H54 (cell line): ENCODE data around the gene CDIPT.
"Not testable (repeated sequence)": the region's sequence is repeated elsewhere in the genome, so short reads cannot be mapped to it uniquely, and the experiment has no call there.

Experiments
- DNase-seq: peaks from one replicate; pipeline ENCODE4 v3.0.0; 2011; ENCODE audit warnings: low spot score, mixed read lengths; ENCODE audit not compliant: insufficient read length
- FAIRE-seq: peaks from 3 replicates; lab custom pipeline; 2011; peaks lifted over from hg19 to GRCh38; lab: Jason Lieb, UNC
- POLR2A ChIP-seq: IDR thresholded peaks from 2 replicates; pipeline ENCODE4 v1.6.1; 2011; ENCODE audit warnings: low read depth, mild to moderate bottlenecking, low read length

The CDIPT gene

DNA sequence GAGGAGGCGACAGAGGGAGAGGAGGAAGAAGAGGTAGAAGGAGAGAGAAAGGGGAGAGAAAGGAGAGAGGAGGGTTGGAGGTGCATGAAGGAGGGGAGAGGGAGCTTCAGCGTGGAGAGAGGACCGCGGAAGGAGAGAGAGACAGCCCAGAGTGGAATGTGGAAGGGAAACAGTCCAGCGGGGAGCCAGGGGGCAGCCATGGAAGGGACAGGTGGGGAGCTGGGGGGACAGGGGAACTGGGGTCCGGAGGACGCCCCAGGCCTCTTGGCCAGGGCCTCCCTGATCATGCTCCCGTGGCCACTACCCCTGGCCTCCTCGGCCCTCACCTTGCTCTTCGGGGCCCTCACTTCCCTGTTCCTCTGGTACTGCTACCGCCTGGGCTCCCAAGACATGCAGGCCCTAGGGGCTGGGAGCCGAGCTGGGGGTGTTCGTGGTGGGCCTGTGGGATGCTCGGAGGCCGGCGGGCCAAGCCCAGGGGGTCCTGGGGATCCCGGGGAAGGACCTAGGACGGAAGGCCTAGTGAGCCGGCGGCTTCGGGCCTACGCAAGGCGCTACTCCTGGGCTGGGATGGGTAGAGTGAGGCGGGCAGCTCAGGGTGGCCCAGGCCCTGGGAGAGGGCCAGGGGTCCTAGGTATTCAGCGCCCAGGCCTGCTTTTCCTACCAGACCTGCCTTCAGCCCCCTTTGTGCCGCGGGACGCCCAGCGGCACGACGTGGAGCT lies 38.0 kb upstream of the CDIPT start:
- FAIRE-seq (no peak), DNase-seq (no peak)
- no peak for TF ChIP-seq POLR2A

DNA sequence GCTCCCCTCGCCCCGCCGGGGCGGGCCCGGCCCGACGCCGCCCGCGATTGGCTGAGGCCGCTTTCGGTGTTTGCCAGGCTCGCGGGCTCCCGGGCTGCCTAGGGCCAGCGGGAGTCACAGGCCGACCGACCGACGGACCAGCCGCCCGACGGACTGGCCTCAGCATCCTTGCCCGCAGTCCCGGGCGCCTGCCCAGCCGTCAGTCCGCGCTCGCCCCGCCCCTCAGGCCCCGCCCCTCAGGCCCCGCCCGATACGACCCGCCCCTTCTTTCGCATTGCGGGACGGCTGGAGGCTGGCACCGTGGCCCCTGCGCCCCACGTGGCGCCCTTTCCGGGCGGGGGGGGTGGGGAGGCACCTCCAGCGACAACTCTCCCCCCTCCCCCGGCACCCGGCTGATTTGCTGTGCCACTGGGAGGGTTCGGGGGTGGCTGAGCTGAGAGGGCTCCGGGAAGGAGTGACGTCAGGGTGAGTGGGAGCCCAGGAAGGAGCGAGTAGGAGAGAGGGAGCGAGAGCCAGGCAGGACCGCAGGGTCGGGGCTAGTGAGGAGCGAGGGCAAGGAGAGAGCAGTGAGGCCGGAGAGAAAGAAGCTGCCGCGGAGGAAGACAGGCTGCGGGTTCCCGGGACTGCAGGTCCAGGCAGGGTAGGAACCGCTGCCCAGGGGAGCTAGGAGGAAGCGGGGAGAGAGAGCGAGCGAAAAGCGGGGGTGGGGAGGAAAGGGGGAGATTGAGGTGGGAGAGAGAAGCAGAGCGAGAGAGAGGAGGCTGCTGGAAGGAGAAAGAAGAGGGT lies 37.3 kb upstream of the CDIPT start, which contains the start of gene ASPHD1:
Gene ASPHD1, plus strand, starts transcription at position 387 of the 786 bp plus-strand sequence. CDS start 484 bp downstream, outside the sequence.
- FAIRE-seq: no peak
- TF ChIP-seq POLR2A: peak; percentile 81
- peak; percentile 96 for DNase-seq

- no peak for TF ChIP-seq POLR2A
- FAIRE-seq (no peak), DNase-seq (peak; percentile 92)
These were observed 36.6 kb upstream of the CDIPT start, which contains the start of gene SEZ6L2 for GRCh38 chr16:29899516-29900101. Gene SEZ6L2, minus strand, starts transcription at chr16:29899550. Its CDS starts 531 bp downstream, at chr16:29899019.

GRCh38 chr16:29898804-29899515 lies 35.9 kb upstream of the CDIPT start:
- TF ChIP-seq POLR2A: peak; percentile 28; the same call in 1 of the 2 replicates
- peak; percentile 76 for DNase-seq
- FAIRE-seq: no peak

DNA sequence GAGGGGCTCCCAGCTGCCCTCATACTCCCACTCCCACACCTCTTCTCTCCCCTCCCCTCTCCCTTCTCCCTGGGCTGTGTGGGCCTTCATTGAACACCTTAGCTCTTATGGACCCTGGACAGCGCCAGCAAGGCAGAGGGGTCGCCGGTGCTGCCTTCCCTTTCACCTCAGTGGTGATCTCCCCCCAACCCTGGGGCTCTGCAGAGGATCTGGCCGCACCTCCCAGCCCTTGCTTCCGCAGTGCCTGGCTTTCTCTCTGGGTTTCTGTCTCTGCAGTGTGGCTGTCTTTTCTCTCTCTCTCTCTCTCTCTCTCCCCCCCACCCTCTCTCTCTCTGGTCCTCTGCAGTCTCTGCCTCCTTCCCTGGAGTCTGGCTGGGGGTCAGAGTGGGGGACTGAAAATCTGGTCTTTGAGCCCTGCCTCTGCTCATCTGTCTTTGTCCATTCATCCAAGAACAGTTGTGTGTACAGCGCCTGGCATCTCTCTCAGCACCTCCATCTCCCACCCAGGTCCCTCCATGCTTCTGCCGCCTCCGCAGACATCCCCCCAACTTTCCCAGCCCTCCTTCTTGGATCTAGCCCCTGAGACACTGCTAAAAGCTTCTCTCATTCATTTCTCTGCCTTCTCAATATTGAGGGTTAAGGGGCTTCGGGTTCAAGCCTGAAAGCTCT lies 35.2 kb upstream of the CDIPT start:
- DNase-seq (no peak), FAIRE-seq (no peak)
- TF ChIP-seq POLR2A: no peak

- no peak for TF ChIP-seq POLR2A
- no peak for DNase-seq
- FAIRE-seq: no peak
These were observed 34.3 kb upstream of the CDIPT start for GRCh38 chr16:29897333-29897732.

GRCh38 chr16:29896841-29897240 lies 33.8 kb upstream of the CDIPT start:
- DNase-seq (no peak), FAIRE-seq (no peak)
- TF ChIP-seq POLR2A: no peak

- FAIRE-seq (no peak), DNase-seq (no peak)
- no peak for TF ChIP-seq POLR2A
These were observed 31.3 kb upstream of the CDIPT start for GRCh38 chr16:29894352-29894751.

DNA sequence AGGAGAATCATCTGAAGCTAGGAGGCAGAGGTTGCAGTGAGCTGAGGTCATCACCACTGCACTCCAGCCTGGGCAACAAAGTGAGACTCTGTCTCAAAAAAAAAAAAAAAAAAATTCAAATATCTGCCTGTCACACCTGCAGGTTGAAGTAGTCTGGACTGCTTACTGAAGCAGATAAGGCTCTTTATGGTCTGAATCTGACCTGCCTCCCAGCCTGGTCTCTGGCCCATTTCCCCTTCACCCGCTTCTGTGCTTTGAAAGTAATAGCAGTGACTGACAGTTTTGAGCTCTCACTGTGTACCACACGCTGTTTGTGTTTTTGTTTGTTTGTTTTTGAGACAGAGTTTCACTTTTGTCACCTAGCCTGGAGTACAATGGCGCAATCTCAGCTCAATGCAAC lies 30.5 kb upstream of the CDIPT start:
- no peak for DNase-seq
- TF ChIP-seq POLR2A: no peak
- FAIRE-seq: no peak

GRCh38 chr16:29892458-29892813 lies 29.4 kb upstream of the CDIPT start:
- no peak for DNase-seq
- TF ChIP-seq POLR2A: no peak
- no peak for FAIRE-seq

DNA sequence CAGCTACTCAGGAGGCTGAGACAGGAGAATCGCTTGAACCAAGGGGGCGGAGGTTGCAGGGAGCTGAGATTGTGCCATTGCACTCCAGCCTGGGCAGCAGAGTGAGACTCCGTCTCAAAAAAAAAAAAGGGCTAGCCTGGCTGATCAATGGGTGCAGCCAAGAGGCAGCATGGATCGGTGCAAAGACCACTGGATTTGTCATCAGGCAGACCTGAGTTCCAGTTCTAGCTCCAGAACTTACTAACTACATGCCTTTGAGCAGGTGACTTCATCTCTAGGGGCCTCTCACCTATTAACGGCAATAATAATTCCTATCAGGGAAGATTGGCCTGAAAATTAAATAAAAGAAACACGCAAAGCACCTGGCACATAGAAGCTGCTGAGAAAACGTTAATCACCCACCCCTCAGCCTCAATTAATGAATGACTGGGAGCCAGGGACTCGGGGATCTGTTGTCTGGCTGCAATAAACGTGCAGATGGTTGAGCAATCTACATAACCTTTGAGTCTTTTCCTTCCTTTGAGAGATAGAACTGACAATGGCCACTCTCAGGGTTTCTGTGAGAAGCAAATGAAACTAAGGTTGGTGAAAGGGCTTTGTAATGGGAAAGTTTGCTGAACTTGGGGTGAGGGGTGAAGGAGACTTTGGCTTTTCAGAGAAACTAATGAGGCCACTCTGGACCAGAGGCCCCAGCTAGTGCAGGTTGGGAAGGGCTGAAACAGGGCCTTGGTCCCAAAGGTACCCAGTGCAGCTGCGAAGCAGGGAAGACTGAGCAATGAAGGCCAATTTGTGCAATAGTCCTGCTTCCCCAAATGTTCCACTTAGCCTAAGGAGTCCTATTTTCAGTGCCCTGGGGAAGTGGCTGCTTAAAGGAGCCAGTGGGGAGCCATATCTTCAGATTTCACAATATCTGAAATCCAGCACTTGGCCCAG lies 28.8 kb upstream of the CDIPT start:
- no peak for FAIRE-seq
- no peak for TF ChIP-seq POLR2A
- no peak for DNase-seq

DNA sequence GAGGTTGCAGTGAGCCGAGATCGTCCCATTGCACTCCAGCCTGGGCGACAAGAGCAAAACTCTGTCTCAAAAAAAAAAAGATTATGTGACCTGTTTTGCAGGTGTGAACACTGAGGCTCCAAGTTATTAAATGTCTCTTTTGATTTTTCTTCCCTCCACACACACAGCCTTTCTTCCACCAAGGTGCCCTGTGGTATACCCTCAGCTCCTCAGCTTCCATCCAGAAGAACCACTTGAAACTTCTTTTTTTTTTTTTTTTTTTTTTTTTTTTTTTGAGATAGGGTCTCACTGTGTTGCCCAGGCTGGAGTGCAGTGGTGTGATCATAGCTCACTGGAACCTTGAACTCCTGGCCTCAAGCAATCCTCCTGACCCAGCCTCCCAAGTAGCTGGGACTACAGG lies 26.3 kb upstream of the CDIPT start:
- FAIRE-seq, DNase-seq: not testable (repeated sequence)
